Measurements from ENCODE around the gene KCNJ10.

Gene KCNJ10

GRCh38 chr1:159981351-159982055 lies 88.5 kb downstream of the KCNJ10 start:
- DNase-seq (ENCODE audit: low read depth, low spot score) = no peak

GRCh38 chr1:159980786-159981185 lies 89.2 kb downstream of the KCNJ10 start:
- H3K4me3 ChIP-seq (ENCODE audit: low read length) = no peak overlapping the region
- DNase-seq (ENCODE audit: low read depth, low spot score) = no peak

More at GRCh38 chr1:159981351-159982055, 88.5 kb downstream of the KCNJ10 start:
- H3K4me3 ChIP-seq (ENCODE audit: low read length) = no peak overlapping the region

- no peak for DNase-seq (ENCODE audit: low read depth, low spot score)
- no peak overlapping the region for H3K4me3 ChIP-seq (ENCODE audit: low read length)
Observed at GRCh38 chr1:159980076-159980475, 89.9 kb downstream of the KCNJ10 start.

- no peak overlapping the region for H3K4me3 ChIP-seq (ENCODE audit: low read length)
- DNase-seq (ENCODE audit: low read depth, low spot score) = no peak
Observed at GRCh38 chr1:159979257-159979656, 90.7 kb downstream of the KCNJ10 start.

- H3K4me3 ChIP-seq (ENCODE audit: low read length) = no peak overlapping the region
- DNase-seq (ENCODE audit: low read depth, low spot score) = no peak
Observed at GRCh38 chr1:159978107-159978398, 91.9 kb downstream of the KCNJ10 start.

- no peak for DNase-seq (ENCODE audit: low read depth, low spot score)
- no peak overlapping the region for H3K4me3 ChIP-seq (ENCODE audit: low read length)
Observed at GRCh38 chr1:159977364-159978106, 92.4 kb downstream of the KCNJ10 start.

GRCh38 chr1:159974350-159974965 lies 95.5 kb downstream of the KCNJ10 start:
- DNase-seq (ENCODE audit: low read depth, low spot score) = no peak
- H3K4me3 ChIP-seq (ENCODE audit: low read length) = no peak overlapping the region

GRCh38 chr1:159973350-159973940 lies 96.5 kb downstream of the KCNJ10 start:
- DNase-seq (ENCODE audit: low read depth, low spot score) = no peak

GRCh38 chr1:159972443-159973205 lies 97.3 kb downstream of the KCNJ10 start:
- no peak overlapping the region for H3K4me3 ChIP-seq (ENCODE audit: low read length)
- DNase-seq (ENCODE audit: low read depth, low spot score) = no peak

More at GRCh38 chr1:159973350-159973940, 96.5 kb downstream of the KCNJ10 start:
- H3K4me3 ChIP-seq (ENCODE audit: low read length) = no peak overlapping the region

- DNase-seq (ENCODE audit: low read depth, low spot score) = no peak
- H3K4me3 ChIP-seq (ENCODE audit: low read length) = no peak overlapping the region
Observed at GRCh38 chr1:159970932-159971342, 99.0 kb downstream of the KCNJ10 start.

GRCh38 chr1:159968901-159969300 lies 101.1 kb downstream of the KCNJ10 start:
- no peak overlapping the region for H3K4me3 ChIP-seq (ENCODE audit: low read length)

GRCh38 chr1:159965263-159965662 lies 104.7 kb downstream of the KCNJ10 start:
- H3K4me3 ChIP-seq (ENCODE audit: low read length) = no peak overlapping the region
- no peak for DNase-seq (ENCODE audit: low read depth, low spot score)

More at GRCh38 chr1:159968901-159969300, 101.1 kb downstream of the KCNJ10 start:
- no peak for DNase-seq (ENCODE audit: low read depth, low spot score)

- no peak for DNase-seq (ENCODE audit: low read depth, low spot score)
- no peak overlapping the region for H3K4me3 ChIP-seq (ENCODE audit: low read length)
Observed at GRCh38 chr1:159964144-159964543, 105.8 kb downstream of the KCNJ10 start.

GRCh38 chr1:159962176-159962575 lies 107.8 kb downstream of the KCNJ10 start:
- no peak for DNase-seq (ENCODE audit: low read depth, low spot score)
- no peak overlapping the region for H3K4me3 ChIP-seq (ENCODE audit: low read length)

- DNase-seq (ENCODE audit: low read depth, low spot score) = no peak
- H3K4me3 ChIP-seq (ENCODE audit: low read length) = no peak overlapping the region
Observed at GRCh38 chr1:159961636-159962035, 108.3 kb downstream of the KCNJ10 start.

- H3K4me3 ChIP-seq (ENCODE audit: low read length) = no peak overlapping the region
- no peak for DNase-seq (ENCODE audit: low read depth, low spot score)
Observed at GRCh38 chr1:159960721-159961381, 109.1 kb downstream of the KCNJ10 start.

- no peak for DNase-seq (ENCODE audit: low read depth, low spot score)
- H3K4me3 ChIP-seq (ENCODE audit: low read length) = no peak overlapping the region
Observed at GRCh38 chr1:159959451-159959850, 110.5 kb downstream of the KCNJ10 start.

- DNase-seq (ENCODE audit: low read depth, low spot score) = no peak
- H3K4me3 ChIP-seq (ENCODE audit: low read length) = no peak overlapping the region
Observed at GRCh38 chr1:159958719-159959380, 111.1 kb downstream of the KCNJ10 start.

Data from Jurkat, Clone E6-1 (cell line).